Smooth muscle cell (in vitro differentiated cells): ENCODE measurements around the gene BTBD16. TPM values are rescaled to one million over a fixed set of nuclear protein-coding genes. Genes with fewer than 3 reads are reported as not detected.

ENCODE experiments used
- DNase-seq: peaks from one replicate; lab custom pipeline; 2025; ENCODE audit not compliant: unreplicated experiment; lab: John Stamatoyannopoulos, UW
- H2AFZ ChIP-seq: fragments of 200-600 bp; sonication (generic); 2 replicates; pipeline ENCODE4 v1.6.0; 2016; ENCODE audit warnings: antibody characterized with exemption, low read depth, mild to moderate bottlenecking
- H3F3A ChIP-seq: fragments of 200-600 bp; sonication (generic); 2 replicates; pipeline ENCODE4 v1.6.0; 2017; ENCODE audit warnings: antibody characterized with exemption, low read depth
- H3K27ac ChIP-seq: fragments of 200-600 bp; sonication (generic); 2 replicates; pipeline ENCODE4 v1.5.1; 2016; ENCODE audit warnings: low read depth, mild to moderate bottlenecking
- H3K27me3 ChIP-seq: fragments of 200-600 bp; sonication (generic); 2 replicates; pipeline ENCODE4 v1.6.1; 2016; ENCODE audit warnings: low read depth, mild to moderate bottlenecking
- H3K36me3 ChIP-seq: fragments of 200-600 bp; sonication (generic); 2 replicates; pipeline ENCODE4 v1.5.1; 2016; ENCODE audit warnings: low read depth
- H3K4me1 ChIP-seq: fragments of 200-600 bp; sonication (generic); 2 replicates; pipeline ENCODE4 v1.5.1; 2016; ENCODE audit warnings: low read depth
- H3K4me2 ChIP-seq: fragments of 200-600 bp; sonication (generic); 2 replicates; pipeline ENCODE4 v1.6.0; 2016; ENCODE audit warnings: mild to moderate bottlenecking
- H3K4me3 ChIP-seq: fragments of 200-600 bp; sonication (generic); 2 replicates; pipeline ENCODE4 v1.5.1; 2016; ENCODE audit warnings: mild to moderate bottlenecking
- H3K79me2 ChIP-seq: fragments of 200-600 bp; sonication (generic); 2 replicates; pipeline ENCODE4 v1.6.0; 2016; ENCODE audit warnings: low read depth, mild to moderate bottlenecking
- H3K9ac ChIP-seq: fragments of 200-600 bp; sonication (generic); 2 replicates; pipeline ENCODE4 v1.6.0; 2016; ENCODE audit warnings: low read depth
- H3K9me3 ChIP-seq: fragments of 200-600 bp; sonication (generic); replicated peaks from 2 replicates; pipeline ENCODE4 v1.5.1; 2016; ENCODE audit warnings: low read depth
- H4K20me1 ChIP-seq: fragments of 200-600 bp; sonication (generic); 2 replicates; pipeline ENCODE4 v1.6.0; 2016; ENCODE audit warnings: low read depth
- CTCF ChIP-seq: fragments of 200-600 bp; sonication (generic); IDR thresholded peaks from 2 replicates; pipeline ENCODE4 v1.5.1; 2017; ENCODE audit warnings: borderline replicate concordance, mild to moderate bottlenecking, antibody characterized with exemption; ENCODE audit not compliant: insufficient read depth, poor library complexity, severe bottlenecking
- WGBS: methylation state at CpG from one replicate; pipeline ENCODE4 v1.1.7; 2016; ENCODE audit warnings: low lambda C conversion rate; 5-methylcytosine and 5-hydroxymethylcytosine counted together
- polyA plus RNA-seq: library from polyadenylated mRNA; unstranded; fragments of >200 nt; fragmentation: Nextera tagmentation; extraction: Ambion mirVana; gene quantifications from 2 replicates; pipeline ENCODE4 v1.2.1, GENCODE V29; 2016
- total RNA-seq: library from RNA; depleted of rRNA; stranded (reverse); fragments of >200 nt; gene quantifications from 2 replicates; pipeline ENCODE4 v1.2.3, GENCODE V29; 2014

The BTBD16 gene
- total and polyA plus RNA-seq, 2 experiments from 2014 or later = not detected

- Histone ChIP-seq H3K9me3 (no peaks in the 10 kb centered on the region), H3K27me3 (no peaks in the 10 kb centered on the region), H3K36me3 (no peaks in the 10 kb centered on the region), H3K4me3 (no peak overlapping the region), H3F3A (no peaks in the 10 kb centered on the region), H3K79me2 (no peaks in the 10 kb centered on the region), H4K20me1 (no peaks in the 10 kb centered on the region), H3K9ac (no peak overlapping the region), H2AFZ (no peak overlapping the region), H3K27ac (no peak overlapping the region), H3K4me1 (peaks cover 8% of the 10 kb centered on the region), H3K4me2 (no peak overlapping the region)
- no peak for DNase-seq
- WGBS = 93% methylated on average over 17 of the region's 17 CpGs
- TF ChIP-seq CTCF = no peak
Measured at GRCh38 chr10:122285506-122286444, 14.7 kb downstream of the BTBD16 start.

- Histone ChIP-seq H3K36me3 (no peaks in the 10 kb centered on the region), H3K4me1 (peaks cover 8% of the 10 kb centered on the region), H3F3A (no peaks in the 10 kb centered on the region), H4K20me1 (no peaks in the 10 kb centered on the region), H3K9me3 (no peaks in the 10 kb centered on the region), H3K4me3 (no peak overlapping the region), H3K27ac (no peak overlapping the region), H3K79me2 (no peaks in the 10 kb centered on the region), H3K4me2 (peak overlapping the region; percentile 71), H2AFZ (no peak overlapping the region), H3K9ac (no peak overlapping the region), H3K27me3 (no peaks in the 10 kb centered on the region)
- 29% methylated on average over 7 of the region's 7 CpGs for WGBS
- DNase-seq = no peak
- TF ChIP-seq CTCF = no peak
Measured at GRCh38 chr10:122286867-122287266, 15.8 kb downstream of the BTBD16 start.

- H3K4me2 ChIP-seq = peak overlapping the region; percentile 71
- H3K27me3 ChIP-seq = no peaks in the 10 kb centered on the region
- WGBS = 92% methylated on average over 5 of the region's 5 CpGs
- H3K36me3 ChIP-seq = no peaks in the 10 kb centered on the region
- H3K4me3 ChIP-seq = no peak overlapping the region
- H3K4me1 ChIP-seq = peaks cover 8% of the 10 kb centered on the region
- H3K27ac ChIP-seq = no peak overlapping the region
- H3K79me2 ChIP-seq = no peaks in the 10 kb centered on the region
- H3K9ac ChIP-seq = no peak overlapping the region
- no peaks in the 10 kb centered on the region for H3K9me3 ChIP-seq
- no peak overlapping the region for H2AFZ ChIP-seq
- H3F3A ChIP-seq = no peaks in the 10 kb centered on the region
- TF ChIP-seq CTCF = no peak
- no peaks in the 10 kb centered on the region for H4K20me1 ChIP-seq
- no peak for DNase-seq
Measured at GRCh38 chr10:122287570-122287969, 16.5 kb downstream of the BTBD16 start.
